GM21360 (cell line): ENCODE data around the gene SF3B1.
"Not testable (repeated sequence)": the region's sequence is repeated elsewhere in the genome, so short reads cannot be mapped to it uniquely, and the experiment has no call there.

Source experiments
- ATAC-seq: cut with Tn5 transposase; IDR thresholded peaks from one replicate; pipeline ENCODE4 v1.9.1; 2021; ENCODE audit warnings: mild to moderate bottlenecking, moderate library complexity; ENCODE audit not compliant: unreplicated experiment

SF3B1 gene

DNA sequence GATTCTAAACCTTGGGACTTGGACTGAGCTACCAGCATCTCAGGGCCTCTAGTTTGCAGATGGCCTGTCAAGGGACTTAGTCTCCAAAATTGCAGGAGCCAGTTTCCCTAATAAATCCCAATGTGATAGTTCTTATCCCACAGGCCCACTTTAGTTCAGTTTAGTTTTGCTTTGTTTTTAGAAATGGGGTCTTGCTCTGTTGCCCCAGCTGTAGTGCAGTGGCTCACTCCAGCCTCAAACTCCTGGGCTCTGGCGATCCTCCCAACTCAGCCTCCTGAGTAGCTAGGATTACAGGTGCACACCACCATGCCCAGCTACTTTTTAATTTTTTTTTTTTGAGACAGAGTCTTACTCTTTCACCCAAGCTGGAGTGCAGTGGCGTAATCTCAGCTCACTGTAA is 2.6 kb upstream of the SF3B1 start:
- ATAC-seq = no peak

GRCh38 chr2:197435598-197436420 is 981 bp upstream of the SF3B1 start:
- no peak for ATAC-seq

DNA sequence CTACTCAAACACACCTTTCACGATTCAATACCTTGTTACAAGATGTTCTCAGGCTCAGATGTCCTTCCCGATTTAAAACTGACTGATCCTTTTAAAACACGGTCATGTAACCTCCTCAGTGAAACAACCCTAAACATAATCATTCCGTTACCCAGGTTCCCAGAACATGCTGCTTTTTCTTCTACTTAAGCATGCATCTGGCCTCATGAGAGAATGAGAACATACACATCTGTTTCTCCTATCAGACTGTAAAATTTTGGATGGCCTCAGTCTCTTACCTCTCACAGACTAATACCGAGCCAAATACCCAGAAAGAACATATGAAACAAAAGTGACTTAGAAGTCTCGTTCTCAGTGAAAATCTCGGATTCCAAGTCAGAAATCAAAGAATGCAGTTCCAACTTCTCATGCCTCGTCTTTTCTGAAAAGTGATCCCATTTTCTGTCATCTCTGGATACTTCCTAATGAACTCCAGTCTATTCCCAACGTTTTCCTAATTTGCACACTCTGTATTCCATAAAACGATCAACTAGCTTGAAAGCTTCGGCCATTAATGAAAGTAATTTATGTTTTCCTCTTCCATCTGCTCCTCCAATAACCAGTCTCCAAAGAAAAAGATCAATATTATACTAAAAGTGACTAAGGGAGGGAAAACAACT is 919 bp downstream of the SF3B1 start:
- no peak for ATAC-seq

DNA sequence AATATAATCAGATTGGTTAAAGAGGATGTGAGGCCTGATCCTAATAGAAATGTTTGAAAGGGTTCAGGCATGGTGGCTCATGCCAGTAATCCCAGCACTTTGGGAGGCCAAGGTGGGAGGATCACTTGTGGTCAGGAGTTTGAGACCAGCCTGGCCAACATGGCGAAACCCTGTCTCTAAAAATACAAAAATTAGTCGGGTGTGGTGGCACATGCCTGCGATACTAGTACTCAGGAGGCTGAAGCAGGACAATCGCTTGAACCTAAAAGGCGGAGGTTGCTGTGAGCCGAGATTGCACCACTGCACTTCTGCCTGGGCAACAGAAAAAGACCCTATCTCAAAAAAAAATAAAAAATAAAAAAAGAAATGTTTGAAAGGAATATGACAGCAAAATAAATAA is 2.3 kb downstream of the SF3B1 start:
- ATAC-seq = not testable (repeated sequence)

- ATAC-seq = no peak
Measured at GRCh38 chr2:197431858-197432257, 3.0 kb downstream of the SF3B1 start.

DNA sequence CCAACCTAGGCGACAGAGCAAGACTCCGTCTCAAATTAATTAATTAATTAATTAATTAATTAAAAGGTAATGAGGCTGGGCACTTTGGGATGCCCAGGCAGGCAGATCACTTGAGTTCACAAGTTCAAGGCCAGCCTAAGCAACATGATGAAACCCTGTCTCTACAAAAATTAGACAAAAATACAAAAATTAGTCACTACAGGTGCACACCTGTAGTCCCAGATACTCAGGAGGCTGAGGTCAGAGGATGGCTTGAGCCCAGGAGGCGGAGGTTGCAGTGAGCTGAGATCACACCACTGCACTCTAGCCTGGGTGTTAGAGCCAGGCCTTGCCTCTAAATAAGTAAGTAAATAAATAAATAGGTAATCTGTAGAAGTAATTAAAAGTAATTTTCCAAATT is 6.8 kb downstream of the SF3B1 start:
- ATAC-seq = no peak

DNA sequence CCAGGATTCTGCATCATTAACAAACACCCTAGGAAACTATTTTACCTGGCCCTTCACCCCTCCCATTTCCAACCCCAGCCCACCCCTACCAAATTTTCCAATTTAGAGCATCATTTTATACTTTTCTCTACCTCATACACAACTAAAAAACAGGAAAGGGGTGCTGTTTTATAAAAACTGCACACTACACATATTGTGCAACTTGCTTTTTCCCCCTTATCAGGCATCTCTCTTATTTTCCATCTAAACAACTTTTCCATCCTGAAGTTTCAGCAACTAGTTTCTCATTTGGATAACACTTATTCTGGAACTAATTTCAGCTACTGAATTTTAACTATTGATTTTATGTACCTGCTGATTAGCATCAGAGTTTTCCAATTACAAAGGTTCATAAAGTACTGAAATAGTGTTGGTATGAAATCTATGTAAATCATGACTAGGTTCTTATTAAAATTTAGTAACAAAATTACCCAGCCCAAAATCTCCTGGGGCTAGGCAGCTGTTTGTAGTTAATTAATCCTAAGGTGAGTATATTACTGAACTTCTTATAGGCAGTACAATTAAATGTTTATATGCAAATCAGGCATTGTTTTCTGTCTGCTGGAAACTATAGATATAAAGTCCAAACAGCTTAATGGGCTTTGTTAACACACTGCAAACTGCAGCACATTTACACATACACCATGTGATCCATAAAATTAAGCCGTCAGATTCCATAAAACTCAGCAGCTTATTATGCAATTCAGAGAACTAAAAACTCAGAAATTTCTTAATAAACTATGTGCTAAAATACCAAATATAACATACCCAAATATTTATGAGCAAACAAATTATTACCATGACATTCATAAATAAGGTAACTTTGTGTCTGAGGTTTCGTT is 7.9 kb downstream of the SF3B1 start:
- no peak for ATAC-seq

GRCh38 chr2:197425550-197425949 is 9.3 kb downstream of the SF3B1 start:
- no peak for ATAC-seq

DNA sequence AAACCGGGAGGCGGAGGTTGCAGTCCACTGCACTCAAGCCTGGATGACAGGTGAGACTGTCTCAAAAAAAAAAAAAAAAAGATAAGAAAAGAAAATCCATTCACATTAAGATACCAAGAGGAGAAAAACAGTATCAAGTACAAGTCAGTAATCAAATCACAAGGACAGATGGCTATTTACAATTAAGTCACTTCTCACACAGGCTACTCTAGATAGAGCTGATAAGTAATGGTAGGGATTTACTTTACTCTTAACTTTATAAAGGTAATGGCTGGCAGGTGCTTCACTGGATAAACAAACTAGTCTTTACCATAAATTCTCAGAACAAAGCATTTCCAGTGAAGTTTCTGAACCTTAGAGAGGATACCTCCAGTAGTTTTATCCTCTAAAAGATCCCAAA is 11.5 kb downstream of the SF3B1 start:
- ATAC-seq = no peak

GRCh38 chr2:197419438-197419837 is 15.4 kb downstream of the SF3B1 start:
- ATAC-seq = no peak

- no peak for ATAC-seq
Measured at GRCh38 chr2:197416268-197416667, 18.6 kb downstream of the SF3B1 start.

- ATAC-seq = no peak
Measured at GRCh38 chr2:197414515-197414914, 20.3 kb downstream of the SF3B1 start.

DNA sequence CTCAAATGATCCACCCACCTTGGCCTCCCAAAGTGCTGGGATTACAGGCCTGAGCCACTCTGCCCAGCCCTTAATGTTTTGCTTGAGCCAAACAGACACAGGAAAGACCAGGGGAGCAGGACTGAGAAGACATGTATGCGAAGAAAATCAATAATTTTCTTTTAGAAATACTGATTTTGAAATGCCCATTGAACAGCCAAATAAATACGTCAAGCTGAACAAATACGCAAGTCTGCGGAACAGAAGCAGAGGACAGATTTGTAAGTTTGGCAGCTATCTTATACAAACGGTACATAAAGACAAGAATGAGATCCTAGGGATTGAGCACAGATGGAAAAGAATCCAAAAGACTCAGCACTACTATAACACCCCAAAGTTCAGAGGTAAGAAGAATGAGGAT is 20.8 kb downstream of the SF3B1 start:
- no peak for ATAC-seq

- no peak for ATAC-seq
Measured at GRCh38 chr2:197405582-197405981, 29.2 kb downstream of the SF3B1 start.

GRCh38 chr2:197399887-197400540 is 34.8 kb downstream of the SF3B1 start:
- ATAC-seq = no peak

DNA sequence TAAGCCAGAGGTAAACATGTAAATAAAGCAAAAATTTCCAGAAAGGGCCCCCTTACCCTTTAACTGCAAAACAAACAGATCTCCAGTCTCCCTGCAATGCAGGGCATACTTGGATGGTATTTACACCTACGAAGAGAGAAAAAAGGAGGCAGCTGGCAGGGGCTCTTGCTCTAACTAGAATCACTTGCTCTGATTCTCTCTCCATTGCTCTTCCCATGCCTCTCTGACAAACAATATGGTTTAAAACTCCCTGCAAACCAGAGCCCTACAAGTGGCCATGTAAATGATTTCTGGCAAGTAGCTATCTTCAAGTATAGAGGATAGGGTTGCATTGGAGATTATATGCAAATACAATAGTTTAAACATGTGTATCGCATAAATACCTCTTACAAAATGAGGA is 35.9 kb downstream of the SF3B1 start:
- no peak for ATAC-seq

- no peak for ATAC-seq
Measured at GRCh38 chr2:197391220-197391717, 43.6 kb downstream of the SF3B1 start.

- ATAC-seq = no peak
Measured at GRCh38 chr2:197388866-197389587, 45.8 kb downstream of the SF3B1 start.

DNA sequence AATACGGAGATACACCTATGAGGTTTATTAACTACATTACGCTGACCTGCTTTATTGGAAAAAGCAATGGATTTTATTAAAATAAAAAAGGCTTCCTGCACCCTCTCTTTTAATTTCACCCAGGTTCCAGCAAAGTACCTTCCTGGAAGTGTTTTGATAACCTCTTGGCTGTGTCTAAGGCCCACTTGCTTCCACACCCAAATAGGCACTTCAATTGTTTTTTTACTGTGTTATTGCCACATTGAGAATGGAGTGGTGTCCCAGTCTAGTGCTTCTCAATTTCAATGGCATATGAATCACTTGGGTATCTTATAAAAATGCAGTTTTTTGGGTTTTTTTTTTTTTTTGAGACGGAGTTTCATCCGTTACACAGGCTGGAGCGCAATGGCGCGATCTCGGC is 47.6 kb downstream of the SF3B1 start:
- ATAC-seq = no peak

- ATAC-seq = no peak
Measured at GRCh38 chr2:197386242-197386641, 48.6 kb downstream of the SF3B1 start.
